HEK293T (cell line): ENCODE measurements around the gene KREMEN2.

ENCODE experiments used
- BHLHE40 ChIP-seq: fragments of 450-650 bp; IDR thresholded peaks from 2 replicates; pipeline ENCODE4 v1.6.1; 2016; ENCODE audit warnings: mild to moderate bottlenecking, moderate library complexity, borderline replicate concordance
- ELF4 ChIP-seq: fragments of 450-650 bp; IDR thresholded peaks from 2 replicates; pipeline ENCODE4 v1.6.1; 2017; ENCODE audit warnings: antibody characterized with exemption
- HDGF ChIP-seq: fragments of 450-650 bp; IDR thresholded peaks from 2 replicates; pipeline ENCODE4 v1.6.1; 2017; ENCODE audit warnings: antibody characterized with exemption, borderline replicate concordance
- L3MBTL2 ChIP-seq: fragments of 450-650 bp; conservative IDR thresholded peaks from 2 replicates; pipeline ENCODE4 v1.6.1; 2016; ENCODE audit warnings: mild to moderate bottlenecking
- LEF1 ChIP-seq: fragments of 450-650 bp; IDR thresholded peaks from 2 replicates; pipeline ENCODE4 v1.6.1; 2017; ENCODE audit warnings: mild to moderate bottlenecking, borderline replicate concordance
- SP1 ChIP-seq: fragments of 450-650 bp; IDR thresholded peaks from 2 replicates; pipeline ENCODE4 v1.6.1; 2017
- SUZ12 ChIP-seq: fragments of 450-650 bp; IDR thresholded peaks from 2 replicates; pipeline ENCODE4 v1.6.1; 2016; ENCODE audit warnings: mild to moderate bottlenecking
- TARDBP ChIP-seq: fragments of 450-650 bp; IDR thresholded peaks from 2 replicates; pipeline ENCODE4 v1.6.1; 2016
- ZNF384 ChIP-seq: fragments of 450-650 bp; IDR thresholded peaks from 2 replicates; pipeline ENCODE4 v1.6.1; 2016
- TF ChIP-seq, protein P1 (sequence below): fragments of 450-650 bp; IDR thresholded peaks from 2 replicates; pipeline ENCODE4 v1.6.1; 2016

DNA sequence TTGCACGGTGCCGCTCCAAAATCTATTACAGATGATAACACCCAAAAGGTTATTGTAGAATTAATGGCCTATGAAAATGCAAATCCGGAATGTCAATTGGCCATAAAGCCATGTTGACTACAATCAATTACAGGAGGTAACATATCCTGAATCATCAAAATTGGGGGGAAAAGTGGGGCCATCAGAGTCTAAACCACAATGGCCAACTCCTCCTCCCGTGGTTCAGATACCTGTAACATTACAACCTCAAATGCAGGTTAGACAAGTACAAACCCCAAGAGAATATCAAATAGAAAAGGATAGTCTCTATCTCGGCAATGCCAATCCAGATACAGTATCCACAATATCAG, 37.5 kb upstream of the KREMEN2 start:
- TF ChIP-seq TARDBP (no peak), ZNF384 (no peak), BHLHE40 (no peak), ELF4 (no peak), L3MBTL2 (no peak), SP1 (no peak), HDGF (no peak), SUZ12 (no peak), LEF1 (no peak)
- TF ChIP-seq, protein P1, sequence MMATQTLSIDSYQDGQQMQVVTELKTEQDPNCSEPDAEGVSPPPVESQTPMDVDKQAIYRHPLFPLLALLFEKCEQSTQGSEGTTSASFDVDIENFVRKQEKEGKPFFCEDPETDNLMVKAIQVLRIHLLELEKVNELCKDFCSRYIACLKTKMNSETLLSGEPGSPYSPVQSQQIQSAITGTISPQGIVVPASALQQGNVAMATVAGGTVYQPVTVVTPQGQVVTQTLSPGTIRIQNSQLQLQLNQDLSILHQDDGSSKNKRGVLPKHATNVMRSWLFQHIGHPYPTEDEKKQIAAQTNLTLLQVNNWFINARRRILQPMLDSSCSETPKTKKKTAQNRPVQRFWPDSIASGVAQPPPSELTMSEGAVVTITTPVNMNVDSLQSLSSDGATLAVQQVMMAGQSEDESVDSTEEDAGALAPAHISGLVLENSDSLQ = no peak
